ENCODE data around the gene AMPD3. TPM values are rescaled to one million over a fixed set of nuclear protein-coding genes. Genes with fewer than 3 reads are reported as not detected.

AMPD3 gene
- polyA plus RNA-seq, 1 experiment = 19.6 TPM

DNA sequence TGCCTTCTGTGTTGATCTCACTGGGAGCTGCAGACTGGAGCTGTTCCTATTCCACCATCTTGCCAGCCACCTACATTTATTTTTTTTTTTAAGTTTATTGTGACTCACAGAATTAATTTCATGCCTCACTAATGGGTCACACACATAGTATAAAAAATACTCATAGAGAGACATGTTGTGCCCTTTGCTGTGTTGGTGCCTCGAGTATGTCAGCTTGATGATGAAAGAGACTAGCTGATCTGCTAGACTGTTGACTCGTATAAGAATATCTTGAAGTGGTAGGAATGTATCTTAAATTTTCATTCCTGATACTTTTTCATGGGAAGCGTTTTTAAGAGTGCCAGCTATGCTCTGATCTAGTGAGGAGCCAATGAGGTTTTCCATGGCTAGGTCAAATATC is 28.6 kb upstream of the AMPD3 start:
- H3K27me3 ChIP-seq (ENCODE audit: control insufficient read depth, insufficient read depth, low read length) = peaks cover 2% of the 10 kb centered on the region
- no peak overlapping the region for H3K4me3 ChIP-seq (ENCODE audit: low read depth, low read length)
- H3K27ac ChIP-seq (ENCODE audit: low read depth, low read length) = no peak overlapping the region
- DNase-seq (ENCODE audit: low read depth, low spot score) = no peak
- TF ChIP-seq, protein P1, sequence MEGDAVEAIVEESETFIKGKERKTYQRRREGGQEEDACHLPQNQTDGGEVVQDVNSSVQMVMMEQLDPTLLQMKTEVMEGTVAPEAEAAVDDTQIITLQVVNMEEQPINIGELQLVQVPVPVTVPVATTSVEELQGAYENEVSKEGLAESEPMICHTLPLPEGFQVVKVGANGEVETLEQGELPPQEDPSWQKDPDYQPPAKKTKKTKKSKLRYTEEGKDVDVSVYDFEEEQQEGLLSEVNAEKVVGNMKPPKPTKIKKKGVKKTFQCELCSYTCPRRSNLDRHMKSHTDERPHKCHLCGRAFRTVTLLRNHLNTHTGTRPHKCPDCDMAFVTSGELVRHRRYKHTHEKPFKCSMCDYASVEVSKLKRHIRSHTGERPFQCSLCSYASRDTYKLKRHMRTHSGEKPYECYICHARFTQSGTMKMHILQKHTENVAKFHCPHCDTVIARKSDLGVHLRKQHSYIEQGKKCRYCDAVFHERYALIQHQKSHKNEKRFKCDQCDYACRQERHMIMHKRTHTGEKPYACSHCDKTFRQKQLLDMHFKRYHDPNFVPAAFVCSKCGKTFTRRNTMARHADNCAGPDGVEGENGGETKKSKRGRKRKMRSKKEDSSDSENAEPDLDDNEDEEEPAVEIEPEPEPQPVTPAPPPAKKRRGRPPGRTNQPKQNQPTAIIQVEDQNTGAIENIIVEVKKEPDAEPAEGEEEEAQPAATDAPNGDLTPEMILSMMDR (IDR thresholded peaks at IDR 0.05; ENCODE audit: low read depth, low read length) = no peak
- H3K9me3 ChIP-seq (ENCODE audit: control insufficient read depth, insufficient read depth, low read length) = peaks cover 4% of the 10 kb centered on the region; the same call in 1 of the 2 replicates
- ChIA-PET CTCF (interaction anchor here (0.6 to 1.4 kb wide), 2 partner anchors 20 to 22 kb away, joined by 3 to 5 read pairs; no protein-coding TSS in a partner anchor), POLR2A (interaction anchor here (0.6 to 0.7 kb wide), 4 partner anchors 9 to 18 kb away, joined by 3 to 6 read pairs (median 4); no protein-coding TSS in a partner anchor)

DNA sequence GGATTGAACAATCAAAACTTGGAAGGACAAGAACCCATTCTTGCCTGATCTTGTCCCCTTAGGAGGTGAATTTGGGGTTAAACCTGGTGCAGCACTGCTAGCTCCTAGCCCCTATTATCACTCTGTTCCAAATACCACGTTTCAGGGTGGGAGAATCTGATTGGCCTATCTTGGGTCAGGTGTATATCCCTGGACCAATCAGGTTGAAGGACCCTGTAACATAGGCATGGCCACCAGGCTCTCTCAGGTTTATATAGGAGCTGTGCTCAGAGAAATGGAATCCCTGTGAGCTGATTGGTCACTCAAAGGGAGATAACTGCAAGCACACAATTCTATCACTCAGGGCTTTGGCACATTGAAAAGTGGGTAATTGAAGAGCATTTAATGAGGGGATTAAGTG is 26.6 kb upstream of the AMPD3 start:
- H3K27ac ChIP-seq (ENCODE audit: low read depth, low read length) = no peak overlapping the region
- DNase-seq (ENCODE audit: low read depth, low spot score) = no peak
- no peak overlapping the region for H3K4me3 ChIP-seq (ENCODE audit: low read depth, low read length)
- peaks cover 4% of the 10 kb centered on the region; the same call in 1 of the 2 replicates for H3K9me3 ChIP-seq (ENCODE audit: control insufficient read depth, insufficient read depth, low read length)
- TF ChIP-seq, protein P1 (IDR thresholded peaks at IDR 0.05; ENCODE audit: low read depth, low read length) = no peak
- CTCF ChIA-PET = no interaction called here
- POLR2A ChIA-PET = interaction anchor here (0.6 kb wide), 1 partner anchor 369 kb away, joined by 3 read pairs; no protein-coding TSS in a partner anchor
- H3K27me3 ChIP-seq (ENCODE audit: control insufficient read depth, insufficient read depth, low read length) = peaks cover 2% of the 10 kb centered on the region

DNA sequence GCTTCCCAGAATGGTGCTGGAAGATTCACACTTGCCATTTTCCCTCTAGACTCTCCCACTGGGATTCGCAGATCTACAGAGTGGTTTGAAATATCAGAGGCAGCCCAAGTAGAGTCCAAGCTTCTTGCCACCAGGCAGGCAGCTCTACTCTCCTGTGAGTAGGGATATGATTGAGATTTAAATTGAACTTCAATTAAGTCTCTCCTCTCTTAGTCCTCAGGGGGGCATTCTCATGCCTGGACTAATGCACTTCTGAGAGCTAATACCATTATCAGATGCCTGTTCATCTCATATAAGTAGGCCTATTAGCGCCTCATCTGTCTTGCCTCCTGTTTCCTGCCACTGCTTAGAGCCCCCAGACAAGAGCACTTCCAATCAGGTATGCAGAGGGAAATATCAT is 25.5 kb upstream of the AMPD3 start:
- POLR2A ChIA-PET = no interaction called here
- CTCF ChIA-PET = no interaction called here

DNA sequence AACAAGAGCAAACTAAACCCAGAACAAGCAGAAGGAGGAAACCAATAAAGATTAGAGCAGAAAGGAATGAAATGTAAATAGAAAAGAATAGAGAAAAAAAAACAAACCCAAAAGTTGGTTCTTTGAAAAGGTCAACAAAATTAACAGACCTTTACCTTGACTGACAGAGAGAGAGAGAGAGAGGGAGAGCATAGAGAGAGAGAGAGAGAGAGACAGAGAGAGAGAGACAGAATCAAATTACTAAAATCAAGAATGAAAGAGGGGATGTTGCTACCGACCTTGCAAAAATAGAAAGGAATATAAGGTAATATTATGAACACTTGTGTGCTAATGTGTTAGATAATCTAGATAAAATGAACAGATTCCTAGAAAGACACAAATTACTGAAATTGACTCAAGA is 22.6 kb upstream of the AMPD3 start:
- TF ChIP-seq, protein P1 (IDR thresholded peaks at IDR 0.05; ENCODE audit: low read depth, low read length) = no peak
- DNase-seq (ENCODE audit: low read depth, low spot score) = no peak
- Histone ChIP-seq H3K27ac (ENCODE audit: low read depth, low read length) (no peak overlapping the region), H3K4me3 (ENCODE audit: low read depth, low read length) (no peak overlapping the region), H3K27me3 (ENCODE audit: control insufficient read depth, insufficient read depth, low read length) (peaks cover 2% of the 10 kb centered on the region), H3K9me3 (ENCODE audit: control insufficient read depth, insufficient read depth, low read length) (no peaks in the 10 kb centered on the region)
- POLR2A ChIA-PET = no interaction called here
- CTCF ChIA-PET = no interaction called here

More for the DNA sequence above, 25.5 kb upstream of the AMPD3 start:
- Histone ChIP-seq H3K9me3 (ENCODE audit: control insufficient read depth, insufficient read depth, low read length) (peaks cover 4% of the 10 kb centered on the region; the same call in 1 of the 2 replicates), H3K27me3 (ENCODE audit: control insufficient read depth, insufficient read depth, low read length) (peaks cover 2% of the 10 kb centered on the region), H3K4me3 (ENCODE audit: low read depth, low read length) (no peak overlapping the region), H3K27ac (ENCODE audit: low read depth, low read length) (peak overlapping the region; percentile 11)
- TF ChIP-seq, protein P1 (IDR thresholded peaks at IDR 0.05; ENCODE audit: low read depth, low read length) = no peak
- DNase-seq (ENCODE audit: low read depth, low spot score) = no peak

DNA sequence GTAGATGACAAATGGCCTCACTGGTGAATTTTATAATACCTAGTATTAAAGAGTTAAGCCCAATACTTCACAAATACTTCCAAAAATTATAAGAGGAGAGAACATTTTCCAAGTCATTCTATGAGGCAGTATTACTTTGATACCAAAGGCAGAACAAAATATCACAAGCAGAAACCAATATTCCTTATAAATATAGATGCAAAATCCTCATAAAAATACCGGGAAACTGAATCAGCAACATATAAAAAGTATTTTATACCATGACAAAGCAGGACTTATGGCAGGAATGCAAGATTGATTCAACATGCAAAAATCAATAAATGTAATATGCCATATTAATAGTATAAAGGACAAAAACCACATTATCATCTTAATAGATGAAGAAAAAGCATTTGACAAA is 22.1 kb upstream of the AMPD3 start:
- DNase-seq (ENCODE audit: low read depth, low spot score) = no peak
- H3K4me3 ChIP-seq (ENCODE audit: low read depth, low read length) = no peak overlapping the region
- peaks cover 2% of the 10 kb centered on the region for H3K27me3 ChIP-seq (ENCODE audit: control insufficient read depth, insufficient read depth, low read length)
- H3K27ac ChIP-seq (ENCODE audit: low read depth, low read length) = no peak overlapping the region
- CTCF ChIA-PET = no interaction called here
- H3K9me3 ChIP-seq (ENCODE audit: control insufficient read depth, insufficient read depth, low read length) = no peaks in the 10 kb centered on the region
- POLR2A ChIA-PET = no interaction called here
- TF ChIP-seq, protein P1 (IDR thresholded peaks at IDR 0.05; ENCODE audit: low read depth, low read length) = no peak

Data from AG04450 (cell line).